AG10803 (cell line): ENCODE data around the gene MAML3.

Source experiments
- DNase-seq: peaks from one replicate; pipeline ENCODE4 v3.0.0; 2010; ENCODE audit warnings: low read depth
- H3K4me3 ChIP-seq: 2 replicates; pipeline ENCODE4 v1.5.1; 2011; ENCODE audit warnings: mild to moderate bottlenecking, low read length, control low read depth
- CTCF ChIP-seq: conservative IDR thresholded peaks from 2 replicates; pipeline ENCODE4 v1.5.1; 2011; ENCODE audit warnings: mild to moderate bottlenecking, low read length, control low read depth, inconsistent platforms

Gene MAML3

GRCh38 chr4:140096483-140096861 is 57.5 kb downstream of the MAML3 start:
- H3K4me3 ChIP-seq: no peak overlapping the region
- no peak for DNase-seq
- no peak for TF ChIP-seq CTCF

- TF ChIP-seq CTCF: no peak
- peak; percentile 80 for DNase-seq
- H3K4me3 ChIP-seq: no peak overlapping the region
Measured at GRCh38 chr4:140095694-140096482, 58.1 kb downstream of the MAML3 start.

GRCh38 chr4:140094438-140095420 is 59.3 kb downstream of the MAML3 start:
- TF ChIP-seq CTCF: no peak
- H3K4me3 ChIP-seq: no peak overlapping the region
- no peak for DNase-seq

GRCh38 chr4:140092094-140092851 is 61.7 kb downstream of the MAML3 start:
- peak overlapping the region; percentile 49 for H3K4me3 ChIP-seq
- no peak for DNase-seq
- TF ChIP-seq CTCF: no peak

DNA sequence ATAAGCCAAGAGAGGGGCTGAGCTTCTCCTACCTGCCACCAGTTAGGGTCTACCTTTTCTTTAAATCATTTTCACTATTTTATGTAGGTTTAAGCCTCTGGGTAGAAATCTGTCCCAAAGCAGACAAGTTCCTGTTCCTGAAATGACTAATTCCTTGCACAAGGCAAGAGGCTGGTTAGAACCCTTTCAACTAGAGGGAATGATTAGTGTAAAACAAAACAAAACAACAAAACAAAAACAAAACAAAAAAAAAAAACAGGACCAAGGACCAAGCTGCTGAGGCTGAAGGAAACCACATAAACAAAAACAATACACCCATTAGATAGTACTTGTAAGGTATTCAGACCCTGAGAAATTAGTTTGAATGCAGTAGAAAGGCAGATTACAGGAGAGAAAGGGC is 62.7 kb downstream of the MAML3 start:
- no peak for DNase-seq

GRCh38 chr4:140090215-140090731 is 63.7 kb downstream of the MAML3 start:
- peak; percentile 46 for DNase-seq
- no peak overlapping the region for H3K4me3 ChIP-seq
- TF ChIP-seq CTCF: no peak

More for the DNA sequence above, 62.7 kb downstream of the MAML3 start:
- H3K4me3 ChIP-seq: no peak overlapping the region
- TF ChIP-seq CTCF: no peak
